ENCODE data around the gene PRRX1.

Gene PRRX1

DNA sequence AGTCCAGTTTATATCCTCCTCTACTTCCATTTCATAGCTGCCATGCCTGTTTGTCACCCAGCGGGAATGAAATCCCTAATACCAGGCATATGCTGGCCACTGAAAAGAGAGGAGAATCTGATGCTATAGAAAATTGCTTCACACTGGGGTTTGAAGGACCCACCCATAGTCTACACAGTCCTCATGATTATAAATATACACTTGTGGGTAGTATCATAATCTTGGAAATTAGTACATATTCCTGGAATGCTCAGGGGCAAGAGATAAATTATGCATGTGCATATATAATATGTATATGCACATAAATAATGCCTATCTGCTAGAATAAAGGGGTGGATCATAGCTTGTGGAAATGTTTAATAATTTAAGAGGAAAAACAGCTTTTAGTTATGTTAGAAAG, 105.8 kb downstream of the PRRX1 start:
- no peak for DNase-seq (ENCODE audit: low read depth)

DNA sequence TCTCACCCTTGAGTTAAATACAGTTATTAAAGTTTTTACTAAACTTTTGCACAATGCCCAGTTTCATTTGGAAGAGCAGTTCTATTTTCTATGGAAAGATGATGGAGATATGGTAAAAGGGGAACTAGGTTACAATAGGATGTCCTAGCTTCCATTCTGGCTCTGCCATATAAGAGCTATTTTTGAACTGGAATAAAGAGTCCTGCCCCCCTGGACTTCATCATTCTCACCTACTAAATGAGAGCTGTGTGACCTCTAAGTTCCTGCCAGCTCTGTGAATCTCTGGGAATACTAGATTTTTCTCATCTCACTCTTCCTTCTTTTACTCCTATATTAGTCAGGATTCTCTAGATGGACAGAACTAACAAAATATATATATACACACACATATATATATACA, 106.3 kb downstream of the PRRX1 start:
- DNase-seq (ENCODE audit: low read depth) = no peak

DNA sequence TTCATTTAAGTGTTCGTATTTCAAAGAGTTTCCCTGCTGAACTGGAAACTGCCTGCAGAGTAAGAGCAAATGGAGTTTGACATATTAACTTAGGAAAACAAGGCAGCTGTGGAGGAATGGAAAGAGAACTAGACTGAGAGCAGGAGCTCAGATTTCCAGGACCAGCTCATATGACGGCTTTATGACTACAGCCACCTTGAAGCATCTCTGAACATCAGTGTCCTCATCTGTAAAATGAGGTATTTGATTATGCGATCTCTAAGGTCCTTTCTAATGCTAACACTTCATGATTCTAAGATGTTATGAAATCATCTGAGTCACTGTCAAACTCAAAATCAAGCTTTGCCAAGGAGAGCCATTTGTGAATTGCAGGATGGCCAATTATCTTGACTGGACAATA, 112.3 kb downstream of the PRRX1 start:
- peak; percentile 21 for DNase-seq (ENCODE audit: low read depth)

DNA sequence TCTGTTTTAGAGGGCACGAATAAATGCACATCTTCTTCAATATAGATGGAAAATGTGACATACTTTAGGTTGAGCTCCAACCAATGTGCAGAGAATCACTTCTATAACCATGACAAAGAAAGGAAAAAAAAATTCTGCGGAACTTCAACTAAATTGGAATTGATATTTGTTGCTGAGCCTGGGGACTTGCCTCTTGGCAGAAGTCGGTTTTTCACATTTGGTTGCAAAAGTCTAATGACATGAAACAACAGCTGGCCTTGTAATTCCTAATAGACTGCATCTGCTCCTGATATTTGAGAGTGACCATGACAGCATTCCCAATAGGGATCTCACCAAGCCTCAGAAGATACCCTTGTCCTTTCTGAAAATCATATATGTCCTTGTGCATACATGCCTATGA, 112.8 kb downstream of the PRRX1 start:
- DNase-seq (ENCODE audit: low read depth) = no peak

Measured in stromal cell of bone marrow (primary cell).